Measurements from ENCODE around the gene NDRG2. TPM values are rescaled to one million over a fixed set of nuclear protein-coding genes. Genes with fewer than 3 reads are reported as not detected.

NDRG2 gene
- total and polyA plus RNA-seq, 8 donors = 25.6 to 158 (median 131) TPM

DNA sequence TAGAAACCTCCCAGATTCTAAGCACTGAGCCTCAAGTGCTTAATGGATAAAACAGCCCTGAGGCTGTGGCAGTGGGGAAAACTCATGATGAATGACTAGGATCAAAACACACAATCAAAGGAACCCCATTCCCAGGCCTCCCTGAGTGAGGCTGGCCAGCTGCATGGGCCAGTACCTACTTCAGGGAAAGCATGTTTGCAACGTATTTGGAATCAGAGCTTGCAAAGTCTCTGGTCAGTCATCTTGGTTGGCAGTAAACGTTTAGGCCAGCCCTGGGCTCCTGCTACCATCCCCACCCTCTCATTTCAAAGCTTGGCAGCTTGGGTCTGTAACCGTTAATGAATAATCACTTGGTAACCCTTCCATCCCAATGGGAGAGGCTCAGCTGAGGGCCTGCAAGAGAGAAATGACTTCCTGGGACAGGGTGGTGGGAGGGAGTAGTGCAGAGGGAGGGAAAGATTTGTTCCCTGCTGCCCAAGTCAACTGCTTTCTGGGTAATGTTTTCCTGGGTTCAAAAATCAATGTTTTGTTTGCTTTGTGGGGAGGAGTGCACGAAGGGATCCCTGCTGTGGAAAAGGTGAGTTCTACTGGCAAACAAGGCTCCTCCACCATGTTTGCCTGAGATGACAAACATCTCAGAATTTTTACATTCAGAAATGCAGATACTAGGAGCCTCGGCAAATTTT is 30.7 kb upstream of the NDRG2 start:
- Histone ChIP-seq H3K4me3 (no peak overlapping the region), H3K4me1 (no peaks in the 10 kb centered on the region), H3K27me3 (no peaks in the 10 kb centered on the region), H3K36me3 (no peaks in the 10 kb centered on the region), H3K27ac (no peak overlapping the region), H3K9me3 (no peaks in the 10 kb centered on the region)
- ATAC-seq (no peak), DNase-seq (no peak)
- intact Hi-C loops (cut with DNase I) = no loop called here
- TF ChIP-seq, protein P1, sequence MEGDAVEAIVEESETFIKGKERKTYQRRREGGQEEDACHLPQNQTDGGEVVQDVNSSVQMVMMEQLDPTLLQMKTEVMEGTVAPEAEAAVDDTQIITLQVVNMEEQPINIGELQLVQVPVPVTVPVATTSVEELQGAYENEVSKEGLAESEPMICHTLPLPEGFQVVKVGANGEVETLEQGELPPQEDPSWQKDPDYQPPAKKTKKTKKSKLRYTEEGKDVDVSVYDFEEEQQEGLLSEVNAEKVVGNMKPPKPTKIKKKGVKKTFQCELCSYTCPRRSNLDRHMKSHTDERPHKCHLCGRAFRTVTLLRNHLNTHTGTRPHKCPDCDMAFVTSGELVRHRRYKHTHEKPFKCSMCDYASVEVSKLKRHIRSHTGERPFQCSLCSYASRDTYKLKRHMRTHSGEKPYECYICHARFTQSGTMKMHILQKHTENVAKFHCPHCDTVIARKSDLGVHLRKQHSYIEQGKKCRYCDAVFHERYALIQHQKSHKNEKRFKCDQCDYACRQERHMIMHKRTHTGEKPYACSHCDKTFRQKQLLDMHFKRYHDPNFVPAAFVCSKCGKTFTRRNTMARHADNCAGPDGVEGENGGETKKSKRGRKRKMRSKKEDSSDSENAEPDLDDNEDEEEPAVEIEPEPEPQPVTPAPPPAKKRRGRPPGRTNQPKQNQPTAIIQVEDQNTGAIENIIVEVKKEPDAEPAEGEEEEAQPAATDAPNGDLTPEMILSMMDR (IDR thresholded peaks at IDR 0.05) = no peak

- H3K27me3 ChIP-seq = no peaks in the 10 kb centered on the region
- no peaks in the 10 kb centered on the region for H3K9me3 ChIP-seq
- intact Hi-C loops (cut with DNase I) = no loop called here
- DNase-seq (no peak), ATAC-seq (no peak)
- H3K36me3 ChIP-seq = no peaks in the 10 kb centered on the region
- TF ChIP-seq, protein P1 (IDR thresholded peaks at IDR 0.05) = no peak
- no peak overlapping the region for H3K27ac ChIP-seq
- no peak overlapping the region for H3K4me3 ChIP-seq
- H3K4me1 ChIP-seq = no peaks in the 10 kb centered on the region
Observed at GRCh38 chr14:21054768-21055145, 29.9 kb upstream of the NDRG2 start.

- no peak overlapping the region for H3K4me3 ChIP-seq
- no peak for DNase-seq
- ATAC-seq = no peak
- H3K4me1 ChIP-seq = no peaks in the 10 kb centered on the region
- H3K27me3 ChIP-seq = no peaks in the 10 kb centered on the region
- H3K27ac ChIP-seq = no peak overlapping the region
- no peaks in the 10 kb centered on the region for H3K9me3 ChIP-seq
- intact Hi-C loops (cut with DNase I) = no loop called here
- H3K36me3 ChIP-seq = no peaks in the 10 kb centered on the region
- TF ChIP-seq, protein P1 (IDR thresholded peaks at IDR 0.05) = no peak
Observed at GRCh38 chr14:21054123-21054767, 29.4 kb upstream of the NDRG2 start.

GRCh38 chr14:21053184-21054122 is 28.6 kb upstream of the NDRG2 start:
- no peaks in the 10 kb centered on the region for H3K36me3 ChIP-seq
- H3K4me1 ChIP-seq = no peaks in the 10 kb centered on the region
- DNase-seq (no peak), ATAC-seq (no peak)
- no peak overlapping the region for H3K27ac ChIP-seq
- no peaks in the 10 kb centered on the region for H3K9me3 ChIP-seq
- TF ChIP-seq, protein P1 (IDR thresholded peaks at IDR 0.05) = no peak
- H3K4me3 ChIP-seq = no peak overlapping the region
- intact Hi-C loops (cut with DNase I) = no loop called here
- H3K27me3 ChIP-seq = no peaks in the 10 kb centered on the region

DNA sequence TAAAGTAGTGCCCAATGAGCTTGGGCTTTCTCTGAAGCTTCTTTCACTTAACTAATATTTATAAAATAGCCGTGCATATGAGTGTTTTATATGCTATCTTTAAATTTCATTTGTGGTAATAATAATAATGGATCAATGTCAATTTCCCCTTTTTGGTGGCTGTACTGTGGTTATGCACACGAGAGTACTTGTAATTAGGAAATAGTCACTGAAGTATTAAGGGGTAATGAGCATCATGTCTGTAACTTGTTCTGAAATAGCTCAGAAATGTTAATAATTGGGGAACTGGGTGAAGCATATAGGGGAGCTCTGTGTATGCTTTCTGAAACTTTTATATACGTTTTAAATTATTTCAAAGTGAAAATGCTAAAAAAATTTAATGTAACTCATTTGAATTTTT is 25.7 kb upstream of the NDRG2 start:
- Histone ChIP-seq H3K27ac (no peak overlapping the region), H3K27me3 (no peaks in the 10 kb centered on the region), H3K36me3 (no peaks in the 10 kb centered on the region), H3K9me3 (no peaks in the 10 kb centered on the region), H3K4me3 (no peak overlapping the region), H3K4me1 (no peaks in the 10 kb centered on the region)
- TF ChIP-seq, protein P1 (IDR thresholded peaks at IDR 0.05) = no peak
- intact Hi-C loops (cut with DNase I) = no loop called here
- DNase-seq (no peak), ATAC-seq (no peak)
